ENCODE data around the gene ITPKB.

ITPKB gene

DNA sequence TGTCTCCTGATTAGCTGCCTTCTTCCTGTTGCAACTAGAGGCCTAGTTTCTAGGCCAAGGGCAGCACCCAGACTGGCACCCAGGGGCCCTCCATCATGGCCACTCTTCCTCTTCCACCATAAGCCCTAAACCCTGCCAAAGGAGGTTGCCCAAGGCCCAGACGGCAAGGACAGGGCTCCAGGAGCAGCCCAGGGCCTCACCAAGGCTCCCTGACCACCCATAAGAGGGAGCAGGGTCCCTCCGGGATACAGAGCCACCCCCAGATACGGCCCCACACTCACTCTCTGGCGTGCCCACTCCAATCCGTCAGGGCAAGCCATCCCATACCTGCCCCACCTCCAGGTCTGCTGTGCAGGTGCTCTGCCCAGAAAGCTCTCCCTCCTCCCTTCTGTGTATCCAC is 79.9 kb downstream of the ITPKB start:
- TF ChIP-seq, protein P1, sequence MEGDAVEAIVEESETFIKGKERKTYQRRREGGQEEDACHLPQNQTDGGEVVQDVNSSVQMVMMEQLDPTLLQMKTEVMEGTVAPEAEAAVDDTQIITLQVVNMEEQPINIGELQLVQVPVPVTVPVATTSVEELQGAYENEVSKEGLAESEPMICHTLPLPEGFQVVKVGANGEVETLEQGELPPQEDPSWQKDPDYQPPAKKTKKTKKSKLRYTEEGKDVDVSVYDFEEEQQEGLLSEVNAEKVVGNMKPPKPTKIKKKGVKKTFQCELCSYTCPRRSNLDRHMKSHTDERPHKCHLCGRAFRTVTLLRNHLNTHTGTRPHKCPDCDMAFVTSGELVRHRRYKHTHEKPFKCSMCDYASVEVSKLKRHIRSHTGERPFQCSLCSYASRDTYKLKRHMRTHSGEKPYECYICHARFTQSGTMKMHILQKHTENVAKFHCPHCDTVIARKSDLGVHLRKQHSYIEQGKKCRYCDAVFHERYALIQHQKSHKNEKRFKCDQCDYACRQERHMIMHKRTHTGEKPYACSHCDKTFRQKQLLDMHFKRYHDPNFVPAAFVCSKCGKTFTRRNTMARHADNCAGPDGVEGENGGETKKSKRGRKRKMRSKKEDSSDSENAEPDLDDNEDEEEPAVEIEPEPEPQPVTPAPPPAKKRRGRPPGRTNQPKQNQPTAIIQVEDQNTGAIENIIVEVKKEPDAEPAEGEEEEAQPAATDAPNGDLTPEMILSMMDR (IDR thresholded peaks at IDR 0.05; ENCODE audit: low read depth, low read length, missing control alignments) = no peak
- Histone ChIP-seq H3K4me3 (ENCODE audit: low read depth, low read length) (no peak overlapping the region), H3K27me3 (replicated peaks) (no peaks in the 10 kb centered on the region), H3K27ac (no peak overlapping the region), H3K36me3 (replicated peaks) (no peaks in the 10 kb centered on the region)
- in situ Hi-C loops (cut with HindIII; ENCODE audit: low pct_ligation_motif_present, low sequenced_read_pairs) = no loop called here
- DNase-seq = no peak

- DNase-seq = no peak
- no peak overlapping the region for H3K27ac ChIP-seq
- no peaks in the 10 kb centered on the region for H3K36me3 ChIP-seq (replicated peaks)
These were observed 80.4 kb downstream of the ITPKB start for GRCh38 chr1:226658546-226659125.

GRCh38 chr1:226657895-226658545 is 81.1 kb downstream of the ITPKB start:
- H3K27me3 ChIP-seq (replicated peaks) = no peaks in the 10 kb centered on the region
- no peak overlapping the region for H3K4me3 ChIP-seq (ENCODE audit: low read depth, low read length)
- no peak overlapping the region for H3K27ac ChIP-seq
- H3K36me3 ChIP-seq (replicated peaks) = no peaks in the 10 kb centered on the region
- in situ Hi-C loops (cut with HindIII; ENCODE audit: low pct_ligation_motif_present, low sequenced_read_pairs) = no loop called here
- DNase-seq = no peak
- TF ChIP-seq, protein P1 (IDR thresholded peaks at IDR 0.05; ENCODE audit: low read depth, low read length, missing control alignments) = no peak

More at GRCh38 chr1:226658546-226659125, 80.4 kb downstream of the ITPKB start:
- Histone ChIP-seq H3K27me3 (replicated peaks) (no peaks in the 10 kb centered on the region), H3K4me3 (ENCODE audit: low read depth, low read length) (no peak overlapping the region)
- in situ Hi-C loops (cut with HindIII; ENCODE audit: low pct_ligation_motif_present, low sequenced_read_pairs) = no loop called here
- TF ChIP-seq, protein P1 (IDR thresholded peaks at IDR 0.05; ENCODE audit: low read depth, low read length, missing control alignments) = no peak

- H3K36me3 ChIP-seq (replicated peaks) = no peaks in the 10 kb centered on the region
- TF ChIP-seq, protein P1 (IDR thresholded peaks at IDR 0.05; ENCODE audit: low read depth, low read length, missing control alignments) = no peak
- DNase-seq = no peak
- no peak overlapping the region for H3K4me3 ChIP-seq (ENCODE audit: low read depth, low read length)
- in situ Hi-C loops (cut with HindIII; ENCODE audit: low pct_ligation_motif_present, low sequenced_read_pairs) = no loop called here
- H3K27me3 ChIP-seq (replicated peaks) = no peaks in the 10 kb centered on the region
- H3K27ac ChIP-seq = no peak overlapping the region
These were observed 82.3 kb downstream of the ITPKB start for GRCh38 chr1:226656601-226657277.

DNA sequence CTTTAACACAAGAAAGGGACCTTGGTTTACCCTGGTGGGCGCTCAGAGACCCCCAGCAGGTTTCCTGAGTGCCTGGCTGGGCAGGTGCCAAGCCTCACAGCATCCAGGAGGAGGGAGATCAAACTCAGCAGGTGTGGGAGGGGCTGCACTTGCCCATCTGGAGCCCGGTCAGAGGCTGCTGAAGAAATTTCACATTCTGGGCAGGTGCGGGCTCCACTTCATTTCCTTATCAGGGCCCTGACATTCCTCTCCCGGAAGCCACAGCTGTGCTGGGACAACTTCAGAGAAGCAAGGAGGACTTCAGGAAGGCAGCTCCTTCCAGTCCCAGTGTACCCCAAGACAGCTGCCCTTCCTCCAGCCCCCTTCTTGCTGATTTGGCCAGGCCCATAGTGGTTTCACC is 82.9 kb downstream of the ITPKB start:
- TF ChIP-seq, protein P1 (IDR thresholded peaks at IDR 0.05; ENCODE audit: low read depth, low read length, missing control alignments) = no peak
- in situ Hi-C loops (cut with HindIII; ENCODE audit: low pct_ligation_motif_present, low sequenced_read_pairs) = no loop called here
- no peak for DNase-seq
- Histone ChIP-seq H3K27ac (no peak overlapping the region), H3K36me3 (replicated peaks) (no peaks in the 10 kb centered on the region), H3K4me3 (ENCODE audit: low read depth, low read length) (no peak overlapping the region), H3K27me3 (replicated peaks) (no peaks in the 10 kb centered on the region)

All from brain microvascular endothelial cell (primary cell).